Measurements from ENCODE around the gene CDK5. TPM values are rescaled to one million over a fixed set of nuclear protein-coding genes. Genes with fewer than 3 reads are reported as not detected.

The CDK5 gene
- total RNA-seq, result 17.0 to 17.5 TPM (median 17.4 TPM) in 3 replicates

DNA sequence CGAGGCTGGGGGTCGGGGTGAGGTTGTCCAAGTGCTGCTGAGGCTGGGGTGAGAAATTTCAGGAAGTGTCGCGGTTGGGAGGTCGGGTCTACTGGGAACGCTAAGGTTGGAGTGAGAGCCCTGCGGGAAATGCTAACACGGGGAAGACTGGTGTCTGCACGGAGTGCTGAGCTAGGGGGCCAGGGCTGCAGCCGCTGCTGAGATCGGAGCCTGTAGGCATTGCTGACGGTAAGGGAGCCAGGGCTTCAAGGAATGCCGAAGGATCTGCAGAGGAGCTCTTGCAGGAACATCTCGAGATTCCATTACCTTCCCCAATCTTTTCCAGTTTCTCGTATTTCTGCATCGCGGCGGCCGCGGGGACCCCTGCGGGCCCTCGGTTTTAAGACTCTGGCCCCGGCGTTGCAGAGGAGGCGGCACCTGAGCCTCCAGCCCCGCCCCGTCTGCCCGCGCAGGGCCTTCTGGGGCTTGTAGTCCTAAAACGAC lies at the start of gene CDK5:
Gene CDK5, minus strand, starts transcription at position 392 of the 483 bp plus-strand sequence. Its CDS starts 49 bp downstream, at position 343.
- peaks cover 2% of the 10 kb centered on the region for H3K27me3 Mint-ChIP-seq (ENCODE audit: low read depth)
- H3K4me1 Mint-ChIP-seq, result peaks cover 47% of the 10 kb centered on the region
- no peak for DNase-seq (ENCODE audit: low spot score in 2 of 2, unreplicated experiment in 2 of 2)
- no peaks in the 10 kb centered on the region for H3K9me3 Mint-ChIP-seq
- H3K36me3 Mint-ChIP-seq, result peaks cover 8% of the 10 kb centered on the region
- peak within 1 kb of the TSS; percentile 98 for H3K27ac Mint-ChIP-seq
- peak within 1 kb of the TSS; percentile 79 for H3K4me3 Mint-ChIP-seq
- TF ChIP-seq, protein P1, sequence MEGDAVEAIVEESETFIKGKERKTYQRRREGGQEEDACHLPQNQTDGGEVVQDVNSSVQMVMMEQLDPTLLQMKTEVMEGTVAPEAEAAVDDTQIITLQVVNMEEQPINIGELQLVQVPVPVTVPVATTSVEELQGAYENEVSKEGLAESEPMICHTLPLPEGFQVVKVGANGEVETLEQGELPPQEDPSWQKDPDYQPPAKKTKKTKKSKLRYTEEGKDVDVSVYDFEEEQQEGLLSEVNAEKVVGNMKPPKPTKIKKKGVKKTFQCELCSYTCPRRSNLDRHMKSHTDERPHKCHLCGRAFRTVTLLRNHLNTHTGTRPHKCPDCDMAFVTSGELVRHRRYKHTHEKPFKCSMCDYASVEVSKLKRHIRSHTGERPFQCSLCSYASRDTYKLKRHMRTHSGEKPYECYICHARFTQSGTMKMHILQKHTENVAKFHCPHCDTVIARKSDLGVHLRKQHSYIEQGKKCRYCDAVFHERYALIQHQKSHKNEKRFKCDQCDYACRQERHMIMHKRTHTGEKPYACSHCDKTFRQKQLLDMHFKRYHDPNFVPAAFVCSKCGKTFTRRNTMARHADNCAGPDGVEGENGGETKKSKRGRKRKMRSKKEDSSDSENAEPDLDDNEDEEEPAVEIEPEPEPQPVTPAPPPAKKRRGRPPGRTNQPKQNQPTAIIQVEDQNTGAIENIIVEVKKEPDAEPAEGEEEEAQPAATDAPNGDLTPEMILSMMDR (IDR thresholded peaks at IDR 0.05; ENCODE audit: unreplicated experiment), result no peak

DNA sequence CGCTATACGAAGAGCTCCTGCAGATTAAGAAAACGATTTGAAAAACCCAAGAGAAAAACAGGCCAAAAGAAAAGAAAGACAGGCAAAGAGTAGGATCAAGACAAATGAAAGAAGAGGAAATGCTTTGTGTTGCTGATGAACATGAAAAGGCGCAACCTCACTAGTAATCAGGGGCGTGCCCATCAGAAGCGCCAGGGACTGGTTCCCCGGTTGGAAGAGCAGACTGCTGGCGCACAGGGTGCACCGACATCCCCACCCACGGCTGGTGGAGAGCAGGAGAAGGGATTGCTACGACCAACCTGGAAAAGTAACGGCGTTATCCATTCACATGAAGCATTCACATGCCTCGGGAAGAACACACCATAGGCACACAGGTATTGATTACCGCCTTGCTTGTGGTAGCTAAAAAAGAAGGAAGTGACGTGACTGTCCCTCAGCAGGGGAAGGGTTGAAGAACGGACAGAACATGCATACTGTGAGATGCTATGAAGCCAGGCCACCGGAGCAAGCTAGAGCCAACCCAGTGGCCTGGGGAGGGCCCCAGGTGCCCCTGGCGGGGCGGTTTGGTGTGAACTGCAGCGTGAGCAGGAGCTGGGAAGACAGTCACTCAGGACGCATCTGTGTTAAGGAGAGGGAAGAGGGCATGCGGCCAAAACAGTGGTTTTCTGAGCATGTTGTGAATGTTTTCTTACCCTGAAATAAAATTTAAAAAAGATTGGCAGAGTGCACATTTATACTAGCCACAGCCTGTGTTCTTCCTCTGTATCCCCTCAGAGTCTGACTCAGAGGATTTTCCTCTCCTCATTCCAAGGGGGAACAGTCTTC lies 46.9 kb upstream of the CDK5 start:
- Mint-ChIP-seq H3K4me1 (peaks cover 19% of the 10 kb centered on the region), H3K27me3 (ENCODE audit: low read depth) (no peaks in the 10 kb centered on the region), H3K9me3 (no peaks in the 10 kb centered on the region), H3K4me3 (no peak overlapping the region), H3K27ac (peak overlapping the region; percentile 79), H3K36me3 (no peaks in the 10 kb centered on the region)
- TF ChIP-seq, protein P1 (IDR thresholded peaks at IDR 0.05; ENCODE audit: unreplicated experiment), result no peak
- DNase-seq (ENCODE audit: low spot score in 2 of 2, unreplicated experiment in 2 of 2), result no peak

DNA sequence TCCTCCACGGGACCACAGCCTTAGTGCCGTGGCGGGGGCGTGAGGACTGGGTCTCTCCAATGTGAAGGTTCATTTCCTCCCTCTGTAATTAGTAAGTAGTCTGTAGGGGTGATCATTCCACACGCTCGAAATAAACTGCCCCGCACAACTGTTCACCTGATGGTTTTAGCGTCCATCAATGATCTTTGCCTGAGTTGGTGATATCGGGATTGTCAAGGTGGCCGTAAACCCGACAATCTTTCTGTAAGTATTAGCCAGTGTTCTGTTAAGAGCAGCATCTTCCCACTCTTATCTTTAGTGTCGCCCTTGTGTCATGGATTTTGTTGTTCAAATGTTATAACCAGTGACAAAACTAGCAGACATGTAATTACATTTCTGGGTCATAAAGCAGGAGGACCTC lies 46.3 kb upstream of the CDK5 start:
- no peak overlapping the region for H3K27ac Mint-ChIP-seq
- DNase-seq (ENCODE audit: low spot score in 2 of 2, unreplicated experiment in 2 of 2), result no peak
- H3K4me3 Mint-ChIP-seq, result no peak overlapping the region
- no peaks in the 10 kb centered on the region for H3K9me3 Mint-ChIP-seq
- TF ChIP-seq, protein P1 (IDR thresholded peaks at IDR 0.05; ENCODE audit: unreplicated experiment), result no peak
- no peaks in the 10 kb centered on the region for H3K27me3 Mint-ChIP-seq (ENCODE audit: low read depth)
- peaks cover 19% of the 10 kb centered on the region for H3K4me1 Mint-ChIP-seq
- H3K36me3 Mint-ChIP-seq, result no peaks in the 10 kb centered on the region

DNA sequence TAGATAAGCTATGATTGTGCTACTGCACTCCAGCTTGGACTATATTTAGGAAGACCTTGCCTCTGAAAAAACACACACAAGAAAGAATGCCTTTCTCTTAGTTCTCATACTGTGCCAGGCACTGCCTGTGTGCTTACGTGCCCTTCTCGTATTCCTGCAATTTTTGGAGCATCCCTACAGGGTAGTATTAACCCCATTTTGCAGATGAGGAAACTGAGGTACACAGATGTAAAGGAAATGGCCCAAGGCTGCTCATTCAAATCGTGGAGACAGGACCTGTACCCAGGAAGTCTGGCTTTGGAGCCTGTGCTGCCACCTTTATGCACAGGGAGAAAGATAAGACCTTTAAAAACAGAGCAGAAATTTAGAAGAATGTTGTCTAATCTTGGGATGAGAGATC lies 45.3 kb upstream of the CDK5 start:
- Mint-ChIP-seq H3K4me1 (peaks cover 19% of the 10 kb centered on the region), H3K27me3 (ENCODE audit: low read depth) (no peaks in the 10 kb centered on the region), H3K4me3 (no peak overlapping the region), H3K27ac (no peak overlapping the region), H3K36me3 (no peaks in the 10 kb centered on the region), H3K9me3 (no peaks in the 10 kb centered on the region)
- DNase-seq (ENCODE audit: low spot score in 2 of 2, unreplicated experiment in 2 of 2), result no peak
- TF ChIP-seq, protein P1 (IDR thresholded peaks at IDR 0.05; ENCODE audit: unreplicated experiment), result no peak

DNA sequence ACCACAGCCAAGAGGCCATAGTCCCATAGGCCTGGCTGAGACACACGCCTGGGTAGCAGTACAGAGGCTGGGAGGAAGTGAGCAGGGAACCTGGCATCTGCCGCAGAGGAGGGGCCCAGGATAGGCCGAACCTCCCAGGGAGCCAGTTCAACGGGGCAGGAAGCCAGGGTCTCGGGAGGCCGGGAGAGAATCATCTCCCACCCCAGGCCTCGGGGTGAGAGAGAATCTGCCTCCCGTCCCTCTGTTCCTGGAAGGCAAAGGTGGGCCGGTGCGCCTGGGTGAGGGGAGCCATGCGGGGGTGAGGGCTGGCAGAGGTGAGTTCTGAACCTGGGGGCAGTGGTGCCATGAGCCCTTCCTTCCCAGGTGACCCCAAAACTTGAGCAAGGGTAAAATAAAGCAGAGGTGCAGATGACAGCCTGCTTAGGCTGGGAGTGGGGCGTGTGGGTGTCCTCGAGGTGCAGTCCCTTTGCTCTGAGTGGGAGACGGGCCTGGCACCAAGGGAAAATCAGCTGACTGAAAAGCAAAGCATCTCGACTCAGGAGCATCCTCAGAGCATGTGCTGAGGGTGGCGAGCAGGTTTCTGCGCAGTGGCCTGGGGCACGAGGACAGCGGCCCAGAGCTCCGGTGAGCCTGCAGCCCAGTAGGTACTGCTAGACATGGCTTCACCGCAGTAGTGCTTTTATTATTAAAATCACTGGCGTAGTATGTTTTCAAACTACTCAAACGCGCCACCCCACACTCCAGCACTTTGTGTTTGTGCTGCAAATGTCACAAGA lies 44.1 kb upstream of the CDK5 start:
- Mint-ChIP-seq H3K4me3 (no peak overlapping the region), H3K9me3 (no peaks in the 10 kb centered on the region), H3K27me3 (ENCODE audit: low read depth) (no peaks in the 10 kb centered on the region), H3K36me3 (peaks cover 3% of the 10 kb centered on the region), H3K4me1 (peaks cover 19% of the 10 kb centered on the region), H3K27ac (no peak overlapping the region)
- TF ChIP-seq, protein P1 (IDR thresholded peaks at IDR 0.05; ENCODE audit: unreplicated experiment), result no peak
- DNase-seq (ENCODE audit: low spot score in 2 of 2, unreplicated experiment in 2 of 2), result no peak

Data from mesothelial cell of epicardium (in vitro differentiated cells).